NCI-H2107 treated with DMSO at 0.1 percent for 48 hours (cell line): Measurements from ENCODE around the gene FZD4.
A peak's percentile ranks its signal among the peaks of the same experiment; 100 is the strongest.
"Not testable (repeated sequence)": the region's sequence is repeated elsewhere in the genome, so short reads cannot be mapped to it uniquely, and the experiment has no call there.

Experiments used
- DNase-seq: peaks from one replicate; lab custom pipeline; 2025; ENCODE audit not compliant: unreplicated experiment; lab: John Stamatoyannopoulos, UW

FZD4 gene

DNA sequence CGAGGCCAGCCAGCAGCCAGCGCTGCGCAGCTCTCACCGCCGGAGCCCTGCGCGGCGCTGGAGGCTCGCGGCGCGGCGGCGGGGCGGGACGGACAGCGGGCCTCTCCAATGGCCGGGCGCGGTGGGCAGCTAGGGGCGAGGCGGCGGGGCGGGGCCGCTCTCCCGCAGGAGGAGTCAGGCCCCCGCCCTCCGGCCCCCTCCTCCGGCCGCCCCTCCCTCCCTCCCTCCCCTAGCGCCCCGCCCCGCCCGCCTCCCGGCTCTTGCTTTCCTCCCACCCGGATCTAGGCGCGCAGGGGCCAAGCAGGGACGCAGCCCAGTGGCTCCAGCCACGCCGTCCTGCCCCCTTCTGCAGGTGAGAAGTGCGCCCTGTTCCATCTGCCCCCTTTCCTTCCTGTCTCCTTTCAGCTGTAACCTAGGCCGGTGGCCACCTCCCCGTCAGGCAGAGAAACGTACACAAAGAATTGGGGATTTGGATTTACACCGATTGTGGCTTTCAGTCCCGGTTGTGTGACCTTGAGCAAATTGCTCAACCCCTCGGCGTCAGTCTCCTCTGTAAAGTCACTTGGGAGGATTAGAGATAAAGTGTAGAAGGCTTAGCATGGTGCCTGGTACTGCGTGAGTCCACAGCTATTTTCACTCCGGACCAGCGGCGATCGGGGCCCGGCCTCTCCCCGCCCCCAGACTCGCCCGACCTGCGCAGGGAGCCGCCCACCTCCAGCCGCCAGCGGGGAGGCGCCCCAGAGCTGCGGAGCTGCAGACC, at the start of gene FZD4:
Gene FZD4, minus strand, starts transcription at position 35 of the 760 bp plus-strand sequence. CDS start 310 bp downstream, outside the sequence.
- DNase-seq: peak; percentile 65

GRCh38 chr11:87004281-87004680, 49.1 kb upstream of the FZD4 start:
- DNase-seq: not testable (repeated sequence)

- no peak for DNase-seq
These were observed 47.7 kb upstream of the FZD4 start for GRCh38 chr11:87002918-87003317.

GRCh38 chr11:86999859-87000753, 44.9 kb upstream of the FZD4 start:
- no peak for DNase-seq

DNA sequence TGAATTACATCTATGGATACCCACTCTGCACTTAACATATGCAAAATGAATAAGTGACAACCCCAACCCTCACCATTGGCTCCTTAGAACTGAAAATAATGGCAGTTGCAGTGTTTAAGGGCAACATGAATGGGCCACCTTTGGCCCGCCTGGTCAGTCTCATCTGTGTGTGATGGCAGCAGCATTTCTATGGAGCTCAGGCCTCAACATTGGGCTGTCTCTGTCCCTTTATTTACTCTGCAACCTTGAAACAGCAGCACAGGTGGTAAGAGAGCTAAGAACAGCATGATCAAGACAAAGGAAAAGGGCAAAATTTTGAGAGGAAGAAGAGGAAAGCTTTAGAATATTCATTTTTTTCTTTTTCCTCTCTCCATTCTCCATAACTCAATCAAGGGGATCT, 44.2 kb upstream of the FZD4 start:
- no peak for DNase-seq

DNA sequence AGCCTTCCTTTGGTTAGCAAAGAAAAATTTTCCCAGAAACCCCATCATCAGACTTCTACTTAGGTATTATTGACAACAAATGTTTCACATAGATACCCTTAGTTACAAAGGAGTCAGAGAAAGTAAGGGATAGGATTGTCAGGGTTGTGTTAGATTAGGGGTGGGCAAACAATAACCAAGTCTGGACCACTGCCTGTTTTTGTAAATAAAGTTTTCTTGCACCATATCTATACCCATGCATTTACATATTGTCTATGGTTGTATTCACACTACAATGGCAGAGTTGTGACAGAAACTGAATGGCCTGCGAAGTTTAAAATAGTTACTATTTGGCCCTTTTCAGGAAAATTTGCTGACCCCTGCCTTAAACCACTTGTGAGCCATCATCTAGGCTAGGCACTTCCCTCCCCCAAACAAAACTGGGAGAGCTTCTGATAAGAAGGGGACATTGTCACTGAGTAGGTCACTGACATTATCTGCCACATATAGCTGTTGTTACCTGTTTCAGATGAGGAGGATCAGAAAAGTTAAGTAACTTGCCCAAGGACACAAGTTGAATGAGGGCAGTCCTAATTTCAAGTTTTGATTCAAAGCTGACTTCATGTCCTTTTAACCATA, 41.9 kb upstream of the FZD4 start:
- no peak for DNase-seq

DNA sequence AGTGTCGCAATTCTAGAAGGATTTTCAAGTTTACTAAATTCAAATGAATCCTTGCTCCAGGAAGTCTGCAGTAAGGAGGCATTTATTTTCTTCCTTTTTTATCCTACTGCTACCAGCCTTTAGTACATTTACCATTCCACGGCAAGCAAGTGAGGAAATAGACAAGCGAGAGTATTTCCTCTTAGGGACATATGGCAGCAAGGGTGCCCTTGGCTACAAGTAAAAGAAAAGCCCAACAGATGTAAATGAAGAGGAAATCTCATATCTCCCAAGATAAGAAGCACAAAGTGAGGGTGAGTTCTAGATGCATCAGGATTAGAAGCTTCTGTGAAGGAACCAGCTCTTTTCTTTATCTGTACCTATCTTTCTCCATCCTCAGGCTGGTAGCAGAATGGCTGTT, 37.8 kb upstream of the FZD4 start:
- no peak for DNase-seq

DNA sequence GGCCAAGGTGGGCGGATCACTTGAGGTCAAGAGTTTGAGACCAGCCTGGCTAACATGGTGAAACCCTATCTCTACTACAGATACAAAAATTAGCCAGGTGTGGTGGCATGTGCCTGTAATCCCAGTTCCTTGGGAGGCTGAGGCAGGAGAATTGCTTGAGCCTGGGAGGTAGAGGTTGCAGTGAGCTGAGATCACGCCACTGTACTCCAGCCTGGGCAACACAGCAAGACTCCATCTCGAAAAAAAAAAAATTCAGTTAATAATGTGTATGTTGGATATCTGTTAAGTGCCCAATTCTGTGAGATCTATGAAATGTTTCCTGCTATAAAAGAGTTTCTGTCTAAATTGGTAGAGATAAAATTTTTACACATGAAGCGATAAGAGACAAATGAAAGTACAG, 37.1 kb upstream of the FZD4 start:
- not testable (repeated sequence) for DNase-seq

GRCh38 chr11:86991341-86991740, 36.1 kb upstream of the FZD4 start:
- no peak for DNase-seq

- no peak for DNase-seq
These were observed 35.3 kb upstream of the FZD4 start for GRCh38 chr11:86990515-86990914.

- no peak for DNase-seq
These were observed 34.8 kb upstream of the FZD4 start for GRCh38 chr11:86990031-86990430.

DNA sequence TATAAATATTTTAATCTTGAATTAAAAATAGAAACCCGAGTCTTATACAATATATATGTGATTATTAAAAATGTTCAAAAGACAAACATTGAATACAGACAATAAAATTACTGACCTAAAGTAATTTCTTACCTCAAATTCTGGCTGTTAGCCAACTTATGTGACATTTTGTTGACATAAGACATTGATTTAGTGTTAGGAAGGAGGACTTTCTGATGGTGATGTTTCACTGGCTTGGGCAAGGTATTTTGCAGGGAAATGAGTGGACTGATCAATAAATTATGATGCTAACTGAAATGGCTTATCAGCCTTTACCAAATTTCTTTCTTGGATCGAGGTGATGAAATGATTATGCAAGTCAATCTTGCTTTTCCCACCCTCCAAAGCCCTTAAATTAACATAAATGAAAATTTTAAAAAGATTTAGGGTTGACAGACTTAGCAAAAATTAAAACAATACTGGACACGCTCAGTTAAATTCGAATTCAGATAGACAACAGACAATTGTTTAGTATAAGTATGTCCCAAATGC, 33.2 kb upstream of the FZD4 start:
- no peak for DNase-seq

- no peak for DNase-seq
These were observed 32.5 kb upstream of the FZD4 start for GRCh38 chr11:86987679-86988078.

DNA sequence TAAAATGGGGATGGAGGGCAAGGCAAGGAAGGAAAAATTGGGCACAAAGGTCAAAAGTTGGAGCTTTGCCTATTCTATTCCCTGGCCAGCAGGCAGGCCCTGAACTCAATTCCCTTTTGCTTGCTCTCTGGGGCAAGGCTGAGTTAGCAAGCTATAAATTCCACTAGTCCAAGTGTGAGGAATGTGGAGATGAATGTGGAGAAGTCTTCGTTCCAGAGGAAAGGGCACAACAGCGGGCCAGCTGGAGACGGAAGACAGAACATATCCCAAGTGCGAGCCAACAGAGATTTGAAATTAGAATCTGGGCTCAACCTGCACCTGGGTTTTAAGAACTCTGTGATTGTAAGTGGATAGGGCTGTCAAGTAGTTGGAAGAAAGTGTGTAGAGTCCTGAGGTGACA, 29.5 kb upstream of the FZD4 start:
- no peak for DNase-seq

DNA sequence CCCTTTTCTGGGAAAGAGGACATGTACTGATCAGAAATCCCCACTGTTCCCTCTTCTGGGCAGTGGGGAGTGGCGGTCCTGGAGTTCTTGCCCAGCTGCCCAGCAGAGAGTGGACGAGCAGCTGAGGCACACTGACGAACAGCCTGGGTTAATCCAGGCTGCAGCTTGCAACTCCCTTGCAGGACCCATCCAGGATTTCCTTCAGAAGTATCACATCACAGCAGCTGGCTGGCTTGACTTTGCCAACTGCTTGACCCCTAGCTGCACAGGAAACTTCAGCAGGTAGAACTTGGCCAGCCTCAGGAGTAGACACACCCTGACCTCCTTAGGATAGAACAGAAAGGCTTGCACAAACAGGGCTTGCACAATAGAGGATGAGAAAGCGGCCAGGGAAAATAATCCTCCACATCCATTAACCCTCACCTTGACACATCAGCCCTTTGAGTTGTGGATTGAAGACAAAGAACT, 27.9 kb upstream of the FZD4 start:
- no peak for DNase-seq

GRCh38 chr11:86981777-86982540, 26.8 kb upstream of the FZD4 start:
- DNase-seq: no peak

- DNase-seq: no peak
These were observed 25.0 kb upstream of the FZD4 start for GRCh38 chr11:86980086-86980796.

- DNase-seq: no peak
These were observed 23.8 kb upstream of the FZD4 start for GRCh38 chr11:86978756-86979608.

DNA sequence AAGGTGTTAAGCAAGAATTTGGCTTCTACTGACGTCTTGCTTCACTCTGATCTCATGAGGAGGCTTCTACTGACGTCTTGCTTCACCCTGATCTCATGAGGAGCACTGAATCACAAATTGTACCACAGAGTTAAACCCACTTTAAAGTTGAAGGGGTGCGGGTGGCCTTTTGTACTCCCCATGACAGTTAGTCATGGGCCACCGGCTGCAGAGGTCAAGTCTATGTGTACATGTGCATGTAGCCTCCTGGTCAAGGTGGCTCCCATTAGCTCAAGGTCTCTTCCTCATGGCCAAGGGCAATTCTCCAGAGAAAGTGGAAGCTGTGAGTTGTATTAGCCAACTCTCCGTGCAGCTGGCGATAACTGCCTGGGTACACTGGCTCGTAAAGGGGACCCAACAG, 23.1 kb upstream of the FZD4 start:
- no peak for DNase-seq
